ENCODE measurements around the gene ZNF322.

ZNF322 gene

GRCh38 chr6:26588965-26589364 is 70.6 kb downstream of the ZNF322 start:
- DNase-seq = no peak

Measured in right forelimb (tissue), 1 donor.